HL-60/S4 treated with retinoic acid at 250 ng/mL for 4 days and 3 days (cell line): ENCODE data around the gene AHNAK.

ENCODE experiments used
- in situ Hi-C: fragments of 300-500 bp; cut with MboI; formaldehyde crosslinking; loops from 2 replicates; pipeline ENCODE4 v1.7.0; 2022; ENCODE audit warnings: low sequenced_read_pairs

Gene AHNAK

DNA sequence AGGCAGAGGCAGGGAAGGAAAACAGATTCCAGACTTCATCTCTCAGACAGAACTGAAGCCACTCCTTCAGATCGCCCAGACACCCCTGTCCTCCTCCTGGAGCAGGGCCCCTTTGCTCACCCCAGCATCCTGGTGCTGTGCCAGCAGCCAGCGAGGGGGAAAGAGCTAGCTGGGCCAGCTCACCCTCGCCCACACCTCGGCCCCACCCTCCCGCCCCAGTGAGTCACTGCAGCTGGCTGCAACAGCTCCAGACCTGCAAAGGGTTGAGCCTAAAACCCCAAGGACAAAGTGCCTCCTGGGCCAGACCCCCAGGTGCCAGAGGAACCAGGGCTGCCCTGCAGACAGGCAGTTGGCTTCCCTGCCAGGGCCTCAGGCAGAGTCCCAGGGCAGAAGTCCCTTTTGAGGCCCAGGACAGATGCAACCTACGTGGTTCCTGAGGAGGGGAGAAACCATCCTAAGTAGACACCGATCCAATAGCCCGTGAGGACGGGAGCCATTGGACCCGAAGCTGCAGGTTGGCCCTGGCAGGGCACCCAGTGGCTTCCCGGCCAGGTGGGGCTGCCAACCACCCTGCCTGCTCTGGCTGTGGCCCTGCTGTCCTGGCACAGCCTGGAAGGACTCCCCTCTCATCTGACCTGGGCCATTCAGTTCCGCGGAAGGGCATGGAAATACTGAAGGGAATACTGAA is 7.2 kb downstream of the AHNAK start:
- in situ Hi-C loops = no loop called here

DNA sequence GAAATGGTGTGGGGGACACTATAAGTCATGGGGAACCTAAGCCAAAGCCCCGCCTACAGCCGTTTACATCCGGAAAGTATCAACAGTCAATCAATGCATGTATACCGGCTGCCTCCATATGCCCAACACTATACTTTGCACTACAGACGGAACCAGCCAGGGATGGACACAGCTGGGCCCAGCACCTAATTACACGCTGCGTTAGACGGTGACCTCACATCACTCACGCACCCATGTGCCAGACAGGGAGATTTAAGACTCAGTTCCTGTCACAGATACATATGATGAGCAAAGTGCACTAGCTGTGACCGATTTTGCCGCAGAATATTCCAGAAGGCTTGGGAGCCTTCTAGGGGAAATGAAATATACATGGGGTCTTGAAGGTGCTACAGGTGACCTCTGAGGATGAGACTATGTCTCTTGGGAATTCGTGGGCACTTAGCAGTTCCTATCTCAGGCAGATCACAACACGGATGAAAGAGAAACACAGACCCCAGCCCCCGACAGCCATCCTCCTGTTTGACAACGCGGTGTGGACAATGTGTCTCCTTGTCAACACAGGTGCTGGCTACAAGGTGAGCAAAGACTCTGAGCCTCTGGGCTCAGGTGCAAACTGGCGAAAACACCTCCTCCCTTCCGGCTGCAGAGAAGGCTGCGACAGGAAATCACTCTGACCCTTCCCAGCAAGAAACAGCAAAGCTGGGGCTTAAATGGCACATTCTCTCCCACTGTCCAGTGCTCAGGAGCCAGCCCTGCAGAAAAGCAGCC is 8.0 kb downstream of the AHNAK start:
- in situ Hi-C loops = no loop called here

GRCh38 chr11:62536301-62536957 is 10.2 kb downstream of the AHNAK start:
- in situ Hi-C loops = no loop called here

- in situ Hi-C loops = no loop called here
Measured at GRCh38 chr11:62535802-62536201, 10.8 kb downstream of the AHNAK start.

DNA sequence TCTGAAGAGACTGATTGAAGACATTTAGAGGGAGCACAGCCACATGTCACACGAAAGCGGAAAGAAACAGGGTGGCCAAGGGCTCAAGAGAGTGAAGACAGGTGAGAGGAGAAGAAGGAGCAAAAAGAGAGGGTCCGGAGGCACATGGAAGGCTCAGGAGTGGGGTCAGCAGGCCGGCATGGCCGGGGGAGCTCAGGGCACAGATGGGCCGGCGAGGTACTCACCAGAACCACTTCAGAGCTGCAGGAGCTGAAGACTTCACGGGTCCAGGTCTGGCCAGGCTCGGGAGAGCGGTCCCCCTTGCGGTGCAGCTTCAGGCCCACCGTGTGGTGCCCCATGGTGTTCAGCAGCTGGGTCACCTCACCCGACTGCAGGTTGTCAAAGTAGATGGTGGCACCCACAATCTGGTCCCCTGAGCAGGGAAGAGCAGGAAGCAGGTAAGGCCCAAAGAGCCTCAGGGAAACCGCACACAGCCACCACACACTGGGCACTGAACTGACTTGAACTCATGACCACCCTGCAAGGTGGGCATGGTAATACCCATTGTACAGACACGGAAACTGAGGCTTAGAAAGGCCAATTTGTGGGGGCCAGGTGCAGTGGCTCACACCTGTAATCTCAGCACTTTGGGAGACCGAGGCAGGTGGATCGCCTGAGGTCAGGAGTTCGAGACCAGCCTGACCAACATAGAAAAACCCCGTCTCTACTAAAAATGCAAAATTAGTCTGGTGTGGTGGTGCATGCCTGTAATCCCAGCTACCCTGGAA is 11.6 kb downstream of the AHNAK start:
- in situ Hi-C loops = no loop called here

DNA sequence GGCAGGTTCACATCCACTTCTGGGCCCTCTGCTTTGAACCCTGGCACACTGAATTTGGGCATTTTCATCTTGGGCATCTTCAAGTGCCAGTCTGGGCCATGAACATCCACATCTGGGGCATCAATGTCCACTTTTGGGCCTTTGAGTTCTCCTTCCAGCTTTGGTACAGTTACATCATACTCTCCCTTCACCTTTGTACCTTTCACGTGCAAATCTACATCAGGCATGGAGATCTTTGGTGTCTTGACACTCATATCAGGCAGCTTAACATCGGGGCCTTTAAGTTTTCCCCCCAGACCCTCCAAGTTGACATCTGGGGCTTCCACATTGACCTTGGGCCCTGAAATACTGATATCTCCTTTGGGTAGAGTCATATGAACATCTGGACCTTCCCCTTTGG is 14.5 kb downstream of the AHNAK start:
- in situ Hi-C loops = no loop called here

- in situ Hi-C loops = no loop called here
Measured at GRCh38 chr11:62516736-62517371, 29.8 kb downstream of the AHNAK start.

- in situ Hi-C loops = no loop called here
Measured at GRCh38 chr11:62514151-62514550, 32.5 kb downstream of the AHNAK start.

DNA sequence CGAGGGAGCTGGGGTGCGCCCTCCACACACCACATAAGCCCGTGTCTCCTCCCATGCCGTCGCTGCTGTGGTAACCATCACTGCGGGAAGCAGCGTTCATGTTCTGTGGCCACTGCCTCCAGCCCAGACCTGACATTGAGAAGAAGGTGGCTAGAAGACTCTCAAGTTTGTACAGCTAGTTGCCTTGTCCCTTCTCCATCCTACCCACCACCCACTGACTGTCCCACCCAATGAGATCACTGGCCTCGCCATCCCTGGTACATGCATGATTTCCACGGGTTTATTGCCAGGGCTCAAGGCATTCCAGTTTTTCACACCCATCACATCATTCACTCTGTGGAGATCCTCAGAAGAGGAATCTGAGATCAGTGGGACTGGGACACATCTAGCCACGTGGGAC is 33.0 kb downstream of the AHNAK start:
- in situ Hi-C loops = no loop called here

- in situ Hi-C loops = no loop called here
Measured at GRCh38 chr11:62512961-62513360, 33.6 kb downstream of the AHNAK start.

GRCh38 chr11:62508336-62509058 is 38.1 kb downstream of the AHNAK start:
- in situ Hi-C loops = no loop called here

DNA sequence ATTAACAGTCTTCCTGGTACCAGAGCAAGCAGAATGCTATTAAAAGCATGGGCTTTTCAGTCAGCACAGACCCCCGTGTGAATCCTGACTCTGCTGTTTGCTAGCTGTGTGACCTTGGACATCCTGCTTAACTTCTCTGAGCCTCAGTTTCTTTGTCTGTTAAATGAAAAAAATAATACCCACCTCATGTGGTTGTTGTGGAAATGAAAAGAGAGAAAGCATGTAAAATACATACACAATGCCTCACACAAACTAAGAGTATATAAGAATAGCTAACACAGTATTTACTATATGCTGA is 39.5 kb downstream of the AHNAK start:
- in situ Hi-C loops = no loop called here

DNA sequence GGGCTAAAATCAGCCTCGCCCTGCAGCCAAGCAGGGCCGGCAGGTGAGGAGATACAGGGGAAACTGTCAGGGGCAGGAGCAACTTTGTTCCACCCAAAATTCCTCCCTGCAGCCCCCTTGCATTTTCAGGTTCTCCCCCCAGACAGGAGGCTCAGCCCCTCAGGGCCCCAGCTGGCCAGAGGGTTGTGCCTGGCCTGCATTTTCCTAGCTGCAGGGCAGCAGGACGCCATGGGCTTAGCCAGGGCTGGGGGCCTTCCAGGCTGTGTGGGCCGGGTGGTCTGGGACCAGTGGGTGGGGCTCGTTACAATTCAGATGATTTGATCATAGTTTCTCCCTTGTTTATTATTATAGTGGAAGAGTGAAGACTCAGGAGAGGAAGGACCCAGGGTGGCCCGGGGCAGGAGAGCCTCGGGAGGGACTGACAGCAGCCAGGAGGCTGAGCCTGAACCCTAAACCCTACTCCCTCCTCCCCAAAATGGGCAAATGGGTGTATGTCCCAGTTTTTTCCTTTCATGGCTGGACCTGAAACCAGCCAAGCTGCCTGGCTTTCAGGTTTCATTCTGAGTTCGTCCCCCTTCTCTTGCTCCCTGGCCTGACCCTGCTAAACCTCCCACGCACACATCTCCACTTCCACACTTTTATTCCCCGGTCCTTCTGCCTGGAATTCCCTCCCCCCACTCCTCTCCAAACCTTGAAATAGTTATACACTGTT is 40.0 kb downstream of the AHNAK start:
- in situ Hi-C loops = no loop called here

DNA sequence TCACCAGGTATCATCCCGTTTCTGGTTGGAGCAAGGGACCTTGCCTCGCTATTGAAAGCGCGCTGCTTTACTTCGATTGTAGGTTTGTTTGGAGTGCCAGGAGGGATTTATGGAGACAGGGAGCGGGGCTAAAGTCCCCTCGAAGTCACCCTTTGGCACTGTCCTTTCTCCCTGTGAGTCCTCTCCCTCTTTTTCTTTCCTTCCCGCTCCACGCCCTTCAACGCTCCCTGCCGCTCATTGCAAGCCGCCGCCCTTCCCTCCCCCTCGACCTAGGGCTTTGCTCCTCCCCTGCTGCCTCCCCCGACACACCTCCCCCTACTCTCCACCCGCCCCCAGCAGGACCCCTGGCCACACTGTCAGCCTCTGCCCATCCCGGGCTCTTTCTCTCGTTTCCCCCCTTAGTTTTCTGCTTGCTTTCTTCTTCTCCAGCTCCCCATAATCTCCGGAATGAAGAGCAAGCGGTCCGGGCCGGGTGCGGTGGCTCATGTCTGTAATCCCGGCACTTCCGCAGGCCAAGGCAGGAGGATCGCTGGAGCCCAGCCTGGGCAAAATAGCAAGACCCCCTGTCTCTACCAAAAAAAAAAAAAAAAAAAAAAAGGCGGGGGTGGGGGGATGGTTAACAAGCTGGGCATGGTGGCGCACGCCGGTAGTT is 41.0 kb downstream of the AHNAK start:
- in situ Hi-C loops = no loop called here

- in situ Hi-C loops = no loop called here
Measured at GRCh38 chr11:62505059-62505439, 41.6 kb downstream of the AHNAK start.

DNA sequence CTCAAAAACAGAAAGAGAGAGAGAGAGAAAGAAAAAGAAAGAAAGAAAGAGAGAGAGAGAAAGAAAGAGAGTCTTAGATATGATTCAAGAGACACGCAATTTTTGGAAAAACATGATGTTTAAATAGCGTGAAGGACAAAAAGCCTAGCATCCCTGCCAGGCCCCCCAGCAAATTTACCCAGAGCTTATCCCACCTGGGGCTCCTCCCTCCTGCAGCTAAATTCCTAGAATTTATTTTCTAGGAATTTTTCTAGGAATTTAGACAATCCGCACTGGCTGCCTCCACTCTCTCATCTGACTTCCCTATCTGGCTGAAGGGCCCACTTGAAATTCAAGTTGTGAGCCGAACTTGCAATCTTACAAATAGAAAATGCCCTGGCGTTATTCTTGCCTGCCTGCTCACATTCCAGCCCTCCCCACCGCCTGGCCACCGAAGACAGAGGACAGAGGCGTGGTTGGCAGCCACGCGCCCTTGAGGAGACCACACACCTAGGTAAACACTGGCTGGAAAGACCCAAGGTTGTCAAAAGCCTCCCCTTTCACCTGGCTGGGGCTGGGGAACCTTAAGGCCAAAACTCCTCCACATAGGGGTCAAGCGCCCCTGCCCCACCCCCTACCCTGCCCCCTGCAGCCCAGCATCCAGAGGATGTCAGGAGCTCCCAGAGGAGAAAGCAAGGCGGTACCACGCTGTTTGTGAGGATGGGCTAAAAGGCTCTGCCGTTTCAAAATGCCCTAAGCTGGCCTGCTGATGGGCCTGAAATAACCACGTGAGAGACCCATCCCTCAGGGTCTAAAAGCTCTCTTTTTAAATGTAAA is 42.2 kb downstream of the AHNAK start:
- in situ Hi-C loops = no loop called here

DNA sequence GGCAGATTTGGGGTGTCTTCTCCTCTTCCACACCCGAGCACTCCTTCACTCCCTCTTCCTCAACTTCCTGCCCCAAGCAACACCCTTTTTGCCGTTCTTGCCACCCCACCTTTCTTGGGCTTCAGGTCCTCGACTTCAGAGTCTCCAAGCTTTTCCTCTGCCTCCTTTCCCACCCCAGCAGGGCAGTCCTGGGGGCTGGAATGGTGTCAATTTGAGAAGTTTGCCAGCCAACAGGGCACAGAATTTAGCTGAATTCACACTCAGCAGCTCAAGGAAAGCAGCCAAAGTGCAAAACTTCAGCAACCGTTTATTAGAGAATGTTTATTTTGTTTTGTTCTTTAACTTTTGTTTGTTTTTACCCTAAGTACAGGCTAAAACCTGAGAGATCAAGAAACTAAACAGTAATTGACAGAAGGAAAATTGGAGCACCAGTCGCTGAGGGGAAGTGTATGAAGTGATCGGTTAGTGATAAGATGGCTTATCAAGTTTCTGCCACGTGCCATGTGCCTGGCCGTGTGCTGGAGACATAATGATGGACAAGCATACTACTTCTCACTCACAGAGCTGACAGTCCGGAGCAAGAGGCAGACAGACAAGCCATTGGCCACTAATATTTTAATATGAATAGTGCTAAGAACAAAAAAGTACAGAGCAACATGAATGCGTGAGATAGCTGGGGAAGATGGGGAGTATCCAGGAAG is 44.4 kb downstream of the AHNAK start:
- in situ Hi-C loops = no loop called here

GRCh38 chr11:62501432-62501891 is 45.1 kb downstream of the AHNAK start:
- in situ Hi-C loops = no loop called here
